Heart right ventricle (tissue), 16 donors: Measurements from ENCODE around the gene NEURL3. TPM values are rescaled to one million over a fixed set of nuclear protein-coding genes. Genes with fewer than 3 reads are reported as not detected.

ENCODE experiments used
- ATAC-seq, 8 donors: fragments of 200-7000 bp; cut with Tn5 transposase; one replicate each; pipeline ENCODE4 v1.9.1; 2020; ENCODE audit warnings: mild to moderate bottlenecking in 8 of 8, moderate library complexity in 8 of 8, moderate number of reproducible peaks in 1 of 8
- DNase-seq, 2 donors: peaks; one replicate each; pipeline ENCODE4 v3.0.0-alpha.2; 2020
- H3K27ac ChIP-seq, 10 donors: fragments of 200-600 bp; sonication (generic) in 2 of 10; one replicate each; pipeline versions ENCODE4 v1.5.0 to v1.8.0; 2020 to 2022; ENCODE audit warnings: mild to moderate bottlenecking in 3 of 10
- H3K27me3 ChIP-seq, 7 donors: fragments of 200-600 bp; one replicate each; pipeline ENCODE4 v1.8.0; 2021 to 2022; ENCODE audit warnings: mild to moderate bottlenecking in 2 of 7
- H3K36me3 ChIP-seq, 9 donors: fragments of 200-600 bp; sonication (generic) in 1 of 9; one replicate each; pipeline versions ENCODE4 v1.5.0 to v1.8.0; 2020 to 2022; ENCODE audit warnings: mild to moderate bottlenecking in 2 of 9
- H3K4me1 ChIP-seq, 9 donors: fragments of 200-600 bp; sonication (generic) in 1 of 9; one replicate each; pipeline versions ENCODE4 v1.5.0 to v1.8.0; 2020 to 2022; ENCODE audit warnings: mild to moderate bottlenecking in 4 of 9
- H3K4me3 ChIP-seq, 10 donors: fragments of 200-600 bp; sonication (generic) in 2 of 10; one replicate each; pipeline versions ENCODE4 v1.5.0 to v1.8.0; 2020 to 2022; ENCODE audit warnings: mild to moderate bottlenecking in 7 of 10, moderate library complexity in 2 of 10
- H3K9me3 ChIP-seq, 11 donors: fragments of 200-600 bp in 10 of 11; sonication (generic) in 2 of 11; one replicate each; pipeline versions ENCODE4 v1.5.0 to v1.8.0; 2013 to 2022; ENCODE audit warnings: mild to moderate bottlenecking in 2 of 11, control low read depth in 1 of 11, moderate library complexity in 1 of 11
- CTCF ChIP-seq, 9 donors: fragments of 200-600 bp; sonication (generic) in 2 of 9; IDR thresholded peaks; one replicate each; pipeline versions ENCODE4 v1.5.0 to v1.8.0; 2021 to 2022; ENCODE audit warnings: antibody characterized with exemption in 9 of 9, mild to moderate bottlenecking in 5 of 9, moderate library complexity in 1 of 9
- WGBS, 2 donors: extraction: QIAGEN DNeasy Blood & Tissue Kit; methylation state at CpG; one replicate each; pipeline ENCODE4 v1.1.7; 2013; ENCODE audit warnings: inconsistent platforms in 1 of 2; 5-methylcytosine and 5-hydroxymethylcytosine counted together
- intact Hi-C, 10 donors: fragments of 100-400 bp; cut with DNase I; formaldehyde crosslinking; loops; one replicate each; pipeline versions ENCODE4 v1.11.1 to v1.14.2; 2022
- polyA plus RNA-seq, 2 donors: library from polyadenylated mRNA; stranded (reverse); fragments of 200-250 nt; gene quantifications; one replicate each; pipeline ENCODE4 v1.2.3, GENCODE V29; 2013
- total RNA-seq, 10 donors: library from RNA; stranded (reverse); fragmentation: NEBNext Ultra II Directional in 3 of 10; extraction: Animal tissue kit (Norgen Biotek cat#: 25700) in 3 of 10; gene quantifications; one replicate each; pipeline versions ENCODE4 v1.2.1 to v1.2.4, GENCODE V29; 2021 to 2023
- donor health status: Arrhythmogenic right ventricular cardiomyopathy.
- donor health status: ischemic (EF 13 %, LVEDD 7.1; RV severe dilation, severe dysfunction).
- donor health status: healthy with polysubstance abuse.
- donor health status: DM: no; HTN: yes; CAD: no.
- donor health status: DM: no; HTN: no; CAD: no.
- donor health status: ischemic (EF 25% LVEDD 6.9; RV normal size, moderate dysfunction).
- donor health status: ischemic (EF 25% LVEDD 5.7; RV mildly dilated, moderate dysfunction).
- donor health status: healthy.
- donor health status: DM: yes; HTN: yes; CAD: no.
- donor health status: Ischemic cardiomyopathy.
- donor health status: ischemic (EF 35%, LVEDD 5.7; RV mildly dilated, moderate dysfunction).
- donor health status: nonischemic (EF 11% LVEDD 7.7; RV severe dilation, severe dysfunction).
- donor health status: DM: yes; HTN: yes; CAD: no.
- donor health status: PGD.
- donor health status: ischemic (EF 29% LVEDD 5.4; RV normal size, mild dysfunction).
- donor health status: nonischemic (EF 23%, LVEDD 6.1; RV moderate dilation, normal function).

Gene NEURL3
- total and polyA plus RNA-seq, 12 donors, result 0.06 to 0.67 (median 0.30) TPM; not detected in 8

- DNase-seq (no peak), ATAC-seq (no peak)
- peaks cover 12 to 38% (median 23%) of the 10 kb centered on the region in 9 donors for H3K4me1 ChIP-seq
- no peaks in the 10 kb centered on the region for H3K9me3 ChIP-seq
- H3K27me3 ChIP-seq, result no peaks in the 10 kb centered on the region
- WGBS, 2 donors, result 60 to 63% methylated on average over 11 of the region's 11 CpGs
- no peak overlapping the region for H3K27ac ChIP-seq
- no peak overlapping the region for H3K4me3 ChIP-seq
- H3K36me3 ChIP-seq, result no peaks in the 10 kb centered on the region
- TF ChIP-seq CTCF (IDR thresholded peaks at IDR 0.05), result no peak
- intact Hi-C loops, result no loop called here
Observed at GRCh38 chr2:96523659-96524481, 18.7 kb upstream of the NEURL3 start.

DNA sequence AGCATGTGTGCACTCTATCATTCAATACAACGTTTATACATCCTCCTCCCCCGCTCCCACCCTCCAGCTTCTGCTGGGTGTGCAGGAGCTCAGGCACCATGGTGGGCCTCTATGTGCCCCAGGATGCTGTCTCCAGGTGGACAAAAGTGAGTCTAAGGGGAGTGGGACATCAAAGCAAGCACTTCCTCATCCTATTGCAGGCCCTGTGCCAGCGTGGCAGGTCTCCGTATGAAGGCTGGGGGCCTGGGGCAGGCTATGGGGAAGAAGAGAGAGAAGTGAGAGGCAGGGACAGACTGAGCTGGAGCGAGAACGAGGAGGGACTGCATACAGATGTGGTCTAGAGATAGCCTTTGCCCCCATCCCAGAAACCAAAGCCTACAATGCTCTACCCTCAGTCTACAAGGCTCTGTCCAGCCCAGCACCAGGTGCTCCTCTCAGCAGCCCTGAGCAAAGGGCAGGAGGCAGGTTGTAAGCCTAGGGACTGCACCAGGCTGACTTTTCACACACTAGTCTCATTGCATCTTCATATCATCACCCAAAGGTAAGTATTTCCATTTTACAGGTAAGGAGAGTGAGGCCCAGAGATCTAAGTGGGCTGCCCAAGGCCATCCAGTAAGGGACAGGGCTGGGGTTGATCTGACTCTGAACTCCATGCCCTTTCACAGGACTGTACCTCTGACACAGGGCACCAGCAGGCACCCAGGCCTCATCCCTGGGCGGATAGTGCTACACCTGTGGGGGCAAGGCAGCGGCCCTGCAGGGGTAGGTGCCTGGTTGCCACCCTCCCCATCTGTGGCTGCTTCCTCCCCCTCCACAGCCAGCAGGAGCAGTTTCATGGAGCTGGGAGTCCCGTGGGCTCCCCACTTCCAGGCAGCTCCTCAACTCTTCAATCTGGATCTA, 17.4 kb upstream of the NEURL3 start:
- H3K4me1 ChIP-seq, result peaks cover 0 to 25% (median 10%) of the 10 kb centered on the region in 9 donors
- no peak overlapping the region for H3K4me3 ChIP-seq
- 85 to 86% methylated on average over 9 of the region's 9 CpGs for WGBS, 2 donors
- intact Hi-C loops, result no loop called here
- H3K9me3 ChIP-seq, result peaks cover 0 to 2% (median 0%) of the 10 kb centered on the region in 11 donors
- DNase-seq, result no peak
- no peaks in the 10 kb centered on the region for H3K36me3 ChIP-seq
- no peak for TF ChIP-seq CTCF (IDR thresholded peaks at IDR 0.05)
- no peak for ATAC-seq
- no peak overlapping the region for H3K27ac ChIP-seq
- no peaks in the 10 kb centered on the region for H3K27me3 ChIP-seq

DNA sequence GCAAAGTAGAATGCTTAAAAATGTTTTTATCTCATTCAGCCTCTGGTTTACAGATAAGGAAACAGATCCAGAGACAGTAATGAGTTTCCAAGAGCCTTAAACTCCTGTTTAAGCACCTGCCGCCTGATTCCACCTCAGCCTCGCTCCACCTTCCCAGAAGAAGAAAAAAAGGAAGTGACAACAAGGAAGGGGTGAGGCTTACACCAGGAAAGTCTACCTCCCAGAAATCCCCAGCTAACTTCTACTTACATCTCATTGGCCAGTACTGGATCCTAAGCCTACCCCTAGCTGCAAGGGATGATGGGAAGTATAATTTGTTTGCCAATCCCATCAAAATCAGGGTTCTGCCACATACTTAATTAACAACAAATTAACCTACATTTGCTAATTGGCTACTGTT, 16.1 kb upstream of the NEURL3 start:
- 78 to 83% methylated on average over 2 of the region's 2 CpGs for WGBS, 2 donors
- H3K9me3 ChIP-seq, result peaks cover 0 to 16% (median 5%) of the 10 kb centered on the region in 11 donors
- intact Hi-C loops, result no loop called here
- DNase-seq (no peak), ATAC-seq (no peak)
- no peaks in the 10 kb centered on the region for H3K27me3 ChIP-seq
- no peak overlapping the region for H3K4me3 ChIP-seq
- no peak overlapping the region for H3K27ac ChIP-seq
- no peak for TF ChIP-seq CTCF (IDR thresholded peaks at IDR 0.05)
- no peaks in the 10 kb centered on the region for H3K36me3 ChIP-seq
- peaks cover 0 to 14% (median 0%) of the 10 kb centered on the region in 9 donors for H3K4me1 ChIP-seq

DNA sequence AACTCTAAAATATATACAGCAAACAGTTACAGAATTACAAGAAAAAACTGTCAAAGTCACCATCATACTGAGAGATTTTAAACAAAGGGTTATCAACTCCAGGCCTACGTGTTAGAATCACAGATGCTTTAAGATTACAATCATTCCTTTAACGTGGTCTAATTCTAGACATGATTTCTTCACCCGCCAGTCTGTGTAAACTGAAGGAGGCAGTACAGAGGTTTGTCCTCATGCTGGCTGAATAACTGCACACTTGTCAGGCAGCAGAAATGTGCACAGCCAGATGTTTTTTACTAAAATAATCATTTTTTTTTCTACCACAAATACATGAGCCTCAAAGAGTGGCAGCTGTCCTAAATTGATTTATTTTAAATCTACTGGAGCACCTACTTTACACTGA, 15.5 kb upstream of the NEURL3 start:
- TF ChIP-seq CTCF (IDR thresholded peaks at IDR 0.05), result no peak
- Histone ChIP-seq H3K9me3 (peaks cover 0 to 16% (median 5%) of the 10 kb centered on the region in 11 donors), H3K4me1 (peaks cover 0 to 14% (median 0%) of the 10 kb centered on the region in 9 donors), H3K36me3 (no peaks in the 10 kb centered on the region), H3K27ac (no peak overlapping the region), H3K27me3 (no peaks in the 10 kb centered on the region), H3K4me3 (no peak overlapping the region)
- DNase-seq (no peak), ATAC-seq (no peak)
- WGBS, 2 donors, result 65 to 68% methylated on average over 3 of the region's 3 CpGs
- intact Hi-C loops, result no loop called here
